Measurements from ENCODE around the gene CDC7. TPM values are rescaled to one million over a fixed set of nuclear protein-coding genes. Genes with fewer than 3 reads are reported as not detected.

CDC7 gene
- total RNA-seq, 1 donor from 2014 or later = 0.60 TPM

GRCh38 chr1:91553177-91553591 lies 52.5 kb downstream of the CDC7 start:
- Histone ChIP-seq H3K4me1 (peaks cover 5% of the 10 kb centered on the region), H3K36me3 (no peaks in the 10 kb centered on the region), H3K27ac (replicated peaks) (no peak overlapping the region), H3K9me3 (replicated peaks) (no peaks in the 10 kb centered on the region), H3K27me3 (ENCODE audit: low read depth) (no peaks in the 10 kb centered on the region), H3K4me3 (no peak overlapping the region)
- intact Hi-C loops (cut with micrococcal nuclease) = no loop called here
- no peak for TF ChIP-seq CTCF (IDR thresholded peaks at IDR 0.05; ENCODE audit: borderline replicate concordance)
- DNase-seq = no peak

- peak; percentile 51 for TF ChIP-seq CTCF (IDR thresholded peaks at IDR 0.05; ENCODE audit: borderline replicate concordance)
- no peak overlapping the region for H3K4me3 ChIP-seq
- no peak for DNase-seq
- peaks cover 5% of the 10 kb centered on the region for H3K4me1 ChIP-seq
- no peaks in the 10 kb centered on the region for H3K36me3 ChIP-seq
- intact Hi-C loops (cut with micrococcal nuclease) = no loop called here
- H3K9me3 ChIP-seq (replicated peaks) = no peaks in the 10 kb centered on the region
- H3K27me3 ChIP-seq (ENCODE audit: low read depth) = no peaks in the 10 kb centered on the region
- H3K27ac ChIP-seq (replicated peaks) = no peak overlapping the region
These were observed 54.6 kb downstream of the CDC7 start for GRCh38 chr1:91555074-91555730.

GRCh38 chr1:91555821-91556531 lies 55.3 kb downstream of the CDC7 start:
- H3K27ac ChIP-seq (replicated peaks) = no peak overlapping the region
- no peak for DNase-seq
- no peaks in the 10 kb centered on the region for H3K36me3 ChIP-seq
- no peaks in the 10 kb centered on the region for H3K9me3 ChIP-seq (replicated peaks)
- no peaks in the 10 kb centered on the region for H3K27me3 ChIP-seq (ENCODE audit: low read depth)
- no peak for TF ChIP-seq CTCF (IDR thresholded peaks at IDR 0.05; ENCODE audit: borderline replicate concordance)
- intact Hi-C loops (cut with micrococcal nuclease) = no loop called here
- H3K4me3 ChIP-seq = no peak overlapping the region
- H3K4me1 ChIP-seq = peaks cover 5% of the 10 kb centered on the region

GRCh38 chr1:91556556-91556955 lies 55.9 kb downstream of the CDC7 start:
- Histone ChIP-seq H3K4me1 (peaks cover 5% of the 10 kb centered on the region), H3K27me3 (ENCODE audit: low read depth) (no peaks in the 10 kb centered on the region), H3K4me3 (no peak overlapping the region), H3K9me3 (replicated peaks) (no peaks in the 10 kb centered on the region), H3K36me3 (no peaks in the 10 kb centered on the region), H3K27ac (replicated peaks) (no peak overlapping the region)
- no peak for TF ChIP-seq CTCF (IDR thresholded peaks at IDR 0.05; ENCODE audit: borderline replicate concordance)
- intact Hi-C loops (cut with micrococcal nuclease) = no loop called here
- DNase-seq = no peak

- Histone ChIP-seq H3K36me3 (no peaks in the 10 kb centered on the region), H3K27me3 (ENCODE audit: low read depth) (no peaks in the 10 kb centered on the region), H3K4me1 (peaks cover 5% of the 10 kb centered on the region), H3K27ac (replicated peaks) (no peak overlapping the region), H3K9me3 (replicated peaks) (no peaks in the 10 kb centered on the region), H3K4me3 (no peak overlapping the region)
- intact Hi-C loops (cut with micrococcal nuclease) = no loop called here
- no peak for DNase-seq
- TF ChIP-seq CTCF (IDR thresholded peaks at IDR 0.05; ENCODE audit: borderline replicate concordance) = no peak
These were observed 56.5 kb downstream of the CDC7 start for GRCh38 chr1:91557039-91557690.

All from left ventricle myocardium inferior (tissue), 1 donor.